ENCODE measurements around the gene TMEM168. TPM values are rescaled to one million over a fixed set of nuclear protein-coding genes. Genes with fewer than 3 reads are reported as not detected.
A peak's percentile ranks its signal among the peaks of the same experiment; 100 is the strongest.

The TMEM168 gene
- total RNA-seq, 1 experiment from 2014 or later, result 13.9 TPM

GRCh38 chr7:112743811-112744210, 46.4 kb downstream of the TMEM168 start:
- Histone ChIP-seq H2BK15ac (ENCODE audit: low read depth, low read length) (no peak overlapping the region), H3K56ac (ENCODE audit: insufficient read length, low read depth, low read length) (no peak overlapping the region), H3K23ac (ENCODE audit: insufficient read length, low read depth, low read length) (no peak overlapping the region), H2AFZ (ENCODE audit: low read length) (no peak overlapping the region), H3K18ac (ENCODE audit: insufficient read length, low read depth, low read length) (no peak overlapping the region), H4K5ac (ENCODE audit: insufficient read length, low read depth, low read length) (no peak overlapping the region), H2AK5ac (ENCODE audit: insufficient read length, low read length) (no peak overlapping the region), H3K79me2 (ENCODE audit: insufficient read depth, low read length) (no peaks in the 10 kb centered on the region), H3K4me2 (ENCODE audit: insufficient read depth, insufficient read length, low read length) (no peak overlapping the region), H3K23me2 (ENCODE audit: insufficient read length, low read depth, low read length, poor library complexity, severe bottlenecking) (no peaks in the 10 kb centered on the region), H2BK12ac (ENCODE audit: insufficient read length, low read depth, low read length) (no peak overlapping the region), H3K27me3 (ENCODE audit: insufficient read depth, low read length) (no peaks in the 10 kb centered on the region), H4K91ac (ENCODE audit: insufficient read length, low read depth, low read length) (no peak overlapping the region), H3T11ph (ENCODE audit: low read length) (no peak overlapping the region), H2BK5ac (ENCODE audit: insufficient read length, low read length) (no peak overlapping the region), H3K79me1 (ENCODE audit: insufficient read depth, low read depth, low read length, poor library complexity, severe bottlenecking) (no peaks in the 10 kb centered on the region), H3K9me3 (ENCODE audit: control insufficient read depth, low read depth, low read length) (no peaks in the 10 kb centered on the region), H2BK120ac (ENCODE audit: low read depth, low read length, poor library complexity, severe bottlenecking) (no peak overlapping the region), H3K9ac (ENCODE audit: extremely low read depth, insufficient read length, low read length) (no peak overlapping the region), H3K4ac (ENCODE audit: low read depth, low read length) (no peak overlapping the region), H3K14ac (ENCODE audit: insufficient read depth, low read length) (no peak overlapping the region), H3K27ac (ENCODE audit: insufficient read length, low read depth, low read length) (no peak overlapping the region), H4K8ac (replicated peaks; ENCODE audit: insufficient read length, low read depth, low read length) (no peak overlapping the region), H2BK20ac (ENCODE audit: low read depth, low read length, poor library complexity, severe bottlenecking) (no peak overlapping the region), H4K20me1 (ENCODE audit: control insufficient read depth, insufficient read depth, insufficient read length) (no peaks in the 10 kb centered on the region), H3K4me1 (ENCODE audit: insufficient read depth, low read length) (no peaks in the 10 kb centered on the region)
- no peak for DNase-seq
- Mint-ChIP-seq H3K9me3 (peaks cover 0 to under 1% of the 10 kb centered on the region in 2 experiments; a peak in 2 of 5 replicates), H3K27ac (peak overlapping the region in 1 of 3 experiments; percentile 80; a peak in 1 of 7 replicates), H3K27me3 (ENCODE audit: low read depth) (no peaks in the 10 kb centered on the region), H3K4me1 (no peaks in the 10 kb centered on the region), H3K36me3 (ENCODE audit: insufficient read depth in 1 of 3, low read depth in 3 of 3) (peaks cover 0 to 1% (median 0%) of the 10 kb centered on the region in 3 experiments; a peak in 2 of 7 replicates), H3K4me3 (no peak overlapping the region)
- TF ChIP-seq, protein P1, sequence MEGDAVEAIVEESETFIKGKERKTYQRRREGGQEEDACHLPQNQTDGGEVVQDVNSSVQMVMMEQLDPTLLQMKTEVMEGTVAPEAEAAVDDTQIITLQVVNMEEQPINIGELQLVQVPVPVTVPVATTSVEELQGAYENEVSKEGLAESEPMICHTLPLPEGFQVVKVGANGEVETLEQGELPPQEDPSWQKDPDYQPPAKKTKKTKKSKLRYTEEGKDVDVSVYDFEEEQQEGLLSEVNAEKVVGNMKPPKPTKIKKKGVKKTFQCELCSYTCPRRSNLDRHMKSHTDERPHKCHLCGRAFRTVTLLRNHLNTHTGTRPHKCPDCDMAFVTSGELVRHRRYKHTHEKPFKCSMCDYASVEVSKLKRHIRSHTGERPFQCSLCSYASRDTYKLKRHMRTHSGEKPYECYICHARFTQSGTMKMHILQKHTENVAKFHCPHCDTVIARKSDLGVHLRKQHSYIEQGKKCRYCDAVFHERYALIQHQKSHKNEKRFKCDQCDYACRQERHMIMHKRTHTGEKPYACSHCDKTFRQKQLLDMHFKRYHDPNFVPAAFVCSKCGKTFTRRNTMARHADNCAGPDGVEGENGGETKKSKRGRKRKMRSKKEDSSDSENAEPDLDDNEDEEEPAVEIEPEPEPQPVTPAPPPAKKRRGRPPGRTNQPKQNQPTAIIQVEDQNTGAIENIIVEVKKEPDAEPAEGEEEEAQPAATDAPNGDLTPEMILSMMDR (conservative IDR thresholded peaks at IDR 0.05), result no peak
- WGBS (ENCODE audit: extremely low coverage, insufficient read length, low lambda C conversion rate), result no CpG with 5 or more reads among the region's 1 CpG
